ENCODE results near the gene DRC3.
"Not testable (repeated sequence)": the region's sequence is repeated elsewhere in the genome, so short reads cannot be mapped to it uniquely, and the experiment has no call there.

DRC3 gene

GRCh38 chr17:17933775-17934174, 38.9 kb upstream of the DRC3 start:
- peaks cover 31 to 37% of the 10 kb centered on the region in 2 donors for H3K4me1 ChIP-seq (ENCODE audit: control insufficient read depth in 2 of 2, insufficient read depth in 2 of 2, low read length in 2 of 2)
- H3K27ac ChIP-seq (ENCODE audit: low read depth in 2 of 2, low read length in 2 of 2) = no peak overlapping the region
- H3K9me3 ChIP-seq (ENCODE audit: control insufficient read depth in 2 of 2, low read length in 2 of 2) = no peaks in the 10 kb centered on the region

DNA sequence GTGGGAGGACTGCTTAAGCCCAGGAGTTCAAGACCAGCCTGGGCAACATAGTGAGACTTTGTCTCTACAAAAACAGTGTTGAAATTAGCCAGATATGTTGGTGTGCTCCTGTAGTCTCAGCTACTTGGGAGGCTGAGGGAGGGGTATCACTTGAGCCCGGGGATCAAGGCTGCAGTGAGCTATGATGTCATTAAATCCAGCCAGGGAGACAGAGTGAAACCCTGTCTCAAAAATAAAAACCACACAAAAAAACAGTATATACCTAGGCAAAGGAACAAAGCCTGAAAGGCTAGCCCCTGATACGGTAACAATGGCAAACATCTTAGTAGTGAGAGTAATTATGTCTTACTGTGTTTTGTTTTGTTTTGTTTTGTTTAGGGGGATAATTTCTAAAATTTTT, 38.4 kb upstream of the DRC3 start:
- Histone ChIP-seq H3K36me3 (ENCODE audit: control insufficient read depth in 2 of 2, insufficient read depth in 2 of 2, low read length in 2 of 2) (no peaks in the 10 kb centered on the region), H3K27ac (ENCODE audit: low read depth in 2 of 2, low read length in 2 of 2) (no peak overlapping the region), H3K4me3 (ENCODE audit: low read length in 2 of 2) (no peak overlapping the region), H3K27me3 (ENCODE audit: control insufficient read depth in 2 of 2, insufficient read depth in 2 of 2, low read length in 2 of 2) (no peaks in the 10 kb centered on the region), H3K4me1 (ENCODE audit: control insufficient read depth in 2 of 2, insufficient read depth in 2 of 2, low read length in 2 of 2) (peaks cover 36 to 39% of the 10 kb centered on the region in 2 donors), H3K9ac (ENCODE audit: low read depth in 1 of 2, low read length in 2 of 2) (no peak overlapping the region), H3K9me3 (ENCODE audit: control insufficient read depth in 2 of 2, low read length in 2 of 2) (no peaks in the 10 kb centered on the region)

More at GRCh38 chr17:17933775-17934174, 38.9 kb upstream of the DRC3 start:
- Histone ChIP-seq H3K4me3 (ENCODE audit: low read length in 2 of 2) (no peak overlapping the region), H3K9ac (ENCODE audit: low read depth in 1 of 2, low read length in 2 of 2) (no peak overlapping the region), H3K27me3 (ENCODE audit: control insufficient read depth in 2 of 2, insufficient read depth in 2 of 2, low read length in 2 of 2) (no peaks in the 10 kb centered on the region), H3K36me3 (ENCODE audit: control insufficient read depth in 2 of 2, insufficient read depth in 2 of 2, low read length in 2 of 2) (no peaks in the 10 kb centered on the region)

DNA sequence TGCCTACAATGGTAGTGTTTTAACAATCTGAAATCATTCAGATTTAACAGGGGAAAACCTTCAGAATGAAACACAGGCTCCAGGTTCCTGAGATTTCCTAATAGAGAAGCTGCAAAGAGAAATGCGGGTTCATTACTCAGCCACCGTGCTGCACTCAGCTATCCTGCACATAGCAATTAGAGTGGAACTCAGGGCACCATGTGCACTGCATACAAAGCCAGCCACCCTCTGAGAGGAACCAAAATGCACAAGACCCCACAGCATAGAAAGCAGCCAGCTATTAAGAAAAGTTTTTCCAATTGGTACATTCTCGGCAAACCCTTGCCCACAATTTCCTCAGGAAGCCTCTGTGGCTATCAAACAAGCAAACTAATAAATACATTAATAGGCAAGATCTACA, 37.9 kb upstream of the DRC3 start:
- Histone ChIP-seq H3K36me3 (ENCODE audit: control insufficient read depth in 2 of 2, insufficient read depth in 2 of 2, low read length in 2 of 2) (no peaks in the 10 kb centered on the region), H3K27ac (ENCODE audit: low read depth in 2 of 2, low read length in 2 of 2) (no peak overlapping the region), H3K4me3 (ENCODE audit: low read length in 2 of 2) (no peak overlapping the region), H3K9ac (ENCODE audit: low read depth in 1 of 2, low read length in 2 of 2) (no peak overlapping the region), H3K9me3 (ENCODE audit: control insufficient read depth in 2 of 2, low read length in 2 of 2) (no peaks in the 10 kb centered on the region), H3K4me1 (ENCODE audit: control insufficient read depth in 2 of 2, insufficient read depth in 2 of 2, low read length in 2 of 2) (peaks cover 37 to 39% of the 10 kb centered on the region in 2 donors), H3K27me3 (ENCODE audit: control insufficient read depth in 2 of 2, insufficient read depth in 2 of 2, low read length in 2 of 2) (no peaks in the 10 kb centered on the region)

- Histone ChIP-seq H3K9ac (ENCODE audit: low read depth in 1 of 2, low read length in 2 of 2) (no peak overlapping the region), H3K27ac (ENCODE audit: low read depth in 2 of 2, low read length in 2 of 2) (peak overlapping the region; percentile 49 to 52), H3K4me1 (ENCODE audit: control insufficient read depth in 2 of 2, insufficient read depth in 2 of 2, low read length in 2 of 2) (peaks cover 40 to 42% of the 10 kb centered on the region in 2 donors)
These were observed 37.1 kb upstream of the DRC3 start for GRCh38 chr17:17935321-17936271.

DNA sequence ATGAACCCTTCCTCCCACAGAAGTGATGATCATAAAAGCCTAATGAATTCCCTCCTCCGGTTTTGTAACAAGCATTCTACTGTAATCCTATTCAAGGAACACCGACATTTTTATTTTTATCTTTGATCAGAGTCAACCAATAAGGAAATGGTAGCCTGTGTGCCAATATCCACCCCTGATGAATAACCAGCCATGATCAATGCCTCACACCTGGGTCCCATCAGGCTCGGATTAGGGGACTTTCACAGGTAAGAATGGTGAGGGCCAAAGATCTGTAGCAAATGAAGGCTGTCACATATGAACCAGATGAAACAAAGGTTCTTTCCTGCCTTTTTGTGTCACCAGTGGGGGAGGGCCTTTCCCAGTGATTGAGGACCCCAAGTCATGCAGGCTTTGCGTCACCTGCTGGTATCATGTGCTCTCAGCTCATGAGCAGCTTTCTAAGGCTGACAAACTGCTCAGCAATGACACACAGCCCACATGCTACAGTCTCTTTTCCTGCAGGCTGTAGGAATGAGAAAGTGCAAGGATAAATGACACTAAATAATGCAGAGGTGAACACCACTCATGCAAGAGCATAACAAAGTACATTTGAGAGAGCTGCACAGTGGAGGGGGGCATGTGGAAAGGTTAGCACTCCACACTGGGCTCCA, 35.3 kb upstream of the DRC3 start:
- peak overlapping the region; percentile 0 to 53 for H3K27ac ChIP-seq (ENCODE audit: low read depth in 2 of 2, low read length in 2 of 2)
- H3K9ac ChIP-seq (ENCODE audit: low read depth in 1 of 2, low read length in 2 of 2) = no peak overlapping the region
- H3K27me3 ChIP-seq (ENCODE audit: control insufficient read depth in 2 of 2, insufficient read depth in 2 of 2, low read length in 2 of 2) = no peaks in the 10 kb centered on the region
- peaks cover 40 to 48% of the 10 kb centered on the region in 2 donors for H3K4me1 ChIP-seq (ENCODE audit: control insufficient read depth in 2 of 2, insufficient read depth in 2 of 2, low read length in 2 of 2)
- H3K4me3 ChIP-seq (ENCODE audit: low read length in 2 of 2) = no peak overlapping the region
- H3K36me3 ChIP-seq (ENCODE audit: control insufficient read depth in 2 of 2, insufficient read depth in 2 of 2, low read length in 2 of 2) = no peaks in the 10 kb centered on the region
- no peaks in the 10 kb centered on the region for H3K9me3 ChIP-seq (ENCODE audit: control insufficient read depth in 2 of 2, low read length in 2 of 2)

More at GRCh38 chr17:17935321-17936271, 37.1 kb upstream of the DRC3 start:
- Histone ChIP-seq H3K27me3 (ENCODE audit: control insufficient read depth in 2 of 2, insufficient read depth in 2 of 2, low read length in 2 of 2) (no peaks in the 10 kb centered on the region), H3K4me3 (ENCODE audit: low read length in 2 of 2) (no peak overlapping the region), H3K9me3 (ENCODE audit: control insufficient read depth in 2 of 2, low read length in 2 of 2) (no peaks in the 10 kb centered on the region), H3K36me3 (ENCODE audit: control insufficient read depth in 2 of 2, insufficient read depth in 2 of 2, low read length in 2 of 2) (no peaks in the 10 kb centered on the region)

GRCh38 chr17:17937958-17938357, 34.7 kb upstream of the DRC3 start:
- Histone ChIP-seq H3K4me1 (ENCODE audit: control insufficient read depth in 2 of 2, insufficient read depth in 2 of 2, low read length in 2 of 2) (peaks cover 40 to 48% of the 10 kb centered on the region in 2 donors), H3K9me3 (ENCODE audit: control insufficient read depth in 2 of 2, low read length in 2 of 2) (no peaks in the 10 kb centered on the region), H3K27ac (ENCODE audit: low read depth in 2 of 2, low read length in 2 of 2) (peak overlapping the region; percentile 53 to 62), H3K9ac (ENCODE audit: low read depth in 1 of 2, low read length in 2 of 2) (no peak overlapping the region), H3K27me3 (ENCODE audit: control insufficient read depth in 2 of 2, insufficient read depth in 2 of 2, low read length in 2 of 2) (no peaks in the 10 kb centered on the region), H3K4me3 (ENCODE audit: low read length in 2 of 2) (no peak overlapping the region), H3K36me3 (ENCODE audit: control insufficient read depth in 2 of 2, insufficient read depth in 2 of 2, low read length in 2 of 2) (no peaks in the 10 kb centered on the region)

- peaks cover 44 to 52% of the 10 kb centered on the region in 2 donors for H3K4me1 ChIP-seq (ENCODE audit: control insufficient read depth in 2 of 2, insufficient read depth in 2 of 2, low read length in 2 of 2)
- peak overlapping the region; percentile 53 to 62 for H3K27ac ChIP-seq (ENCODE audit: low read depth in 2 of 2, low read length in 2 of 2)
These were observed 34.1 kb upstream of the DRC3 start for GRCh38 chr17:17938388-17939107.

GRCh38 chr17:17939941-17940340, 32.7 kb upstream of the DRC3 start:
- H3K36me3 ChIP-seq (ENCODE audit: control insufficient read depth in 2 of 2, insufficient read depth in 2 of 2, low read length in 2 of 2); H3K9me3 ChIP-seq (ENCODE audit: control insufficient read depth in 2 of 2, low read length in 2 of 2); H3K27ac ChIP-seq (ENCODE audit: low read depth in 2 of 2, low read length in 2 of 2); H3K9ac ChIP-seq (ENCODE audit: low read depth in 1 of 2, low read length in 2 of 2); H3K27me3 ChIP-seq (ENCODE audit: control insufficient read depth in 2 of 2, insufficient read depth in 2 of 2, low read length in 2 of 2); H3K4me3 ChIP-seq (ENCODE audit: low read length in 2 of 2): not testable (repeated sequence)
- peaks cover 42 to 50% of the 10 kb centered on the region in 2 donors for H3K4me1 ChIP-seq (ENCODE audit: control insufficient read depth in 2 of 2, insufficient read depth in 2 of 2, low read length in 2 of 2)

More at GRCh38 chr17:17938388-17939107, 34.1 kb upstream of the DRC3 start:
- H3K4me3 ChIP-seq (ENCODE audit: low read length in 2 of 2) = no peak overlapping the region
- no peaks in the 10 kb centered on the region for H3K36me3 ChIP-seq (ENCODE audit: control insufficient read depth in 2 of 2, insufficient read depth in 2 of 2, low read length in 2 of 2)
- no peaks in the 10 kb centered on the region for H3K27me3 ChIP-seq (ENCODE audit: control insufficient read depth in 2 of 2, insufficient read depth in 2 of 2, low read length in 2 of 2)
- H3K9me3 ChIP-seq (ENCODE audit: control insufficient read depth in 2 of 2, low read length in 2 of 2) = no peaks in the 10 kb centered on the region
- H3K9ac ChIP-seq (ENCODE audit: low read depth in 1 of 2, low read length in 2 of 2) = no peak overlapping the region

DNA sequence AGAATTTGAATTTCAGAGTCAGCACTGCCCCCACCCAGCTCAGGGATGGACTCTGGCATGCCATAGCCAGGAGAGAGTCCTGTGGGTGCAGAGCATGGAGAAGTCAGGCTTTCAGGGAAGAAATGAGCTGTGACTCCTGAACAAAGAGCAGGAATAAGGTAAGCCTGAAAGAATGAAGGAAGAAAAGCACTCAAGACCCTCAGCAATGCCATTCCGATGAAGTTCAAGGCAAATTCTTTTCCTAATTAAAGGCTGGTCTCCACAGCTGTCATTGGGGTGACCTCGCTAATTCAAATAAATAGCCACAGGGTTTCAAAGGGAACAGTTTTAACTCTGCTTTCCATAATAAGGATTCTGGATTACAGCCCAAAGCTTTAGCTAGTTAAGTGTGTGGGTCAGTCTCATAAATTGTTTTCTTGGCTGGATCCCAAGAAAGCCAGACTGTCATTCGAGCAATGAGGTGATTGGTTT, 32.2 kb upstream of the DRC3 start:
- Histone ChIP-seq H3K4me3 (ENCODE audit: low read length in 2 of 2) (no peak overlapping the region), H3K27ac (ENCODE audit: low read depth in 2 of 2, low read length in 2 of 2) (no peak overlapping the region), H3K36me3 (ENCODE audit: control insufficient read depth in 2 of 2, insufficient read depth in 2 of 2, low read length in 2 of 2) (no peaks in the 10 kb centered on the region), H3K9ac (ENCODE audit: low read depth in 1 of 2, low read length in 2 of 2) (no peak overlapping the region), H3K9me3 (ENCODE audit: control insufficient read depth in 2 of 2, low read length in 2 of 2) (no peaks in the 10 kb centered on the region), H3K4me1 (ENCODE audit: control insufficient read depth in 2 of 2, insufficient read depth in 2 of 2, low read length in 2 of 2) (peaks cover 38 to 45% of the 10 kb centered on the region in 2 donors), H3K27me3 (ENCODE audit: control insufficient read depth in 2 of 2, insufficient read depth in 2 of 2, low read length in 2 of 2) (no peaks in the 10 kb centered on the region)
